ENCODE data around the gene FAM174B.

FAM174B gene

DNA sequence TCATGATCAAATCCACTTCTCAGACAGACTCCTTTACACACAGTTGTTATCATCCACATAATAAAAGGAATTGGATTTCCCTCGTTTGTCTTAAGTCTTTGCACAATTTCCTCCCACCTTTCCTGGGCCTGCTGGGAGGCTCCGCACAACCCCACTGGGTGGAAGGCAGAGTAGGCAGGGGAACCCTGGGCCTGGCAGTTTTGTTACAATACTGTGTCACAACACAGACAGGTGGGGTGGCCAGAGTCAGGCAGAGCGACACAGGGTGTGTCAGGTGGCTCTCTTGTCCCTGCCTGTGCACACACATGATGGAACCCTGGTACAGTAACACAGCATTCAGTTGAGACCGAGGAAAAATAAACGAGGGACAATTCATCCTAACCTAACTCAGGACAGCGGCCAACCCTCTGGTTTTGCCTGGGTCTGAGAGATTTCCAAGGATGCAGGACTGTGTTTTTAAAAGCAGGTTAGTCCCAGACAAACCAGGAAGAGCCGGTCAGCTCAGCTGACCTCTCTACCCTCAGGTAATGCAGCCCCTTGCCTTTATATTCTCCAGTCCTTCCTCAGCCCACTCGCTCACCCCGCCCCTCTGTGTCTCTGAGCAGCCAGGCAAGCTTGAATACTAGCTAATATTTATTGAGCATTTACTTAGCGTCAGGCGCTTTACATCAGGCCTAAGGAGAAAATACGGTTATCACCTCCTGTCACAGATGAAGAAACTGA lies 8.8 kb upstream of the FAM174B start:
- no peak for DNase-seq

DNA sequence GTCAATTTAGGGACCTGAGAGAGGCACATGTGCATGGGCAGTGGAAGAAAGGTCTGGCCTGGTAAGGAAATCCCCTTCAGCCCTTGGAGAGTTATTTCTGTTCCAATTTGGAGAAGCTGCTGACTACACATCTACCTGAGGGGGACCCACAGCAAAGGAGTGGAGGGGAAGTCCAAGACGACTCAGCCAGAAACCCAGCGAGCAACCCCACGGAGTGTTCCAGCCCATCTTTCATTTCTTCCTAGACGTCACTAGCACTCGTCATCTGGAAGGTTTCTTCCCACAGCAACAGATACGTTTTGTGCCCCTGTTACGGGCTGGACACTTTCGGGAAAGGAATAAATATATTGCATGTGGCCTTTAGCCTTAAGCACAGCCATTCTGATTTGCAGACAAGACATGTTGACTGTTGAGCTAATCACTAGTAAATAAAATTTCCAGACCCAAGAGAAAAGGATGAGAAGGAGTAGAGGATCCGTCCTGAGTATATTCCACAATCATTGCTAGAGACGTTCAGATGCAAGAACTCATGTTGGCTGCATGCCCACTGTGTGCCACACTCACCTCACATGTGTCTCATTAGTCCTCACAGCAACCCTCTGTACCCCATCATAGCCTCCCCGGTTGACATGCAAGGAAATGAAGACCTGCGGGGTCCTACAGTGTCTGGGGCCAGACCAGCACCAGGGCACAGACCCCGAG lies 7.8 kb upstream of the FAM174B start:
- DNase-seq: no peak

DNA sequence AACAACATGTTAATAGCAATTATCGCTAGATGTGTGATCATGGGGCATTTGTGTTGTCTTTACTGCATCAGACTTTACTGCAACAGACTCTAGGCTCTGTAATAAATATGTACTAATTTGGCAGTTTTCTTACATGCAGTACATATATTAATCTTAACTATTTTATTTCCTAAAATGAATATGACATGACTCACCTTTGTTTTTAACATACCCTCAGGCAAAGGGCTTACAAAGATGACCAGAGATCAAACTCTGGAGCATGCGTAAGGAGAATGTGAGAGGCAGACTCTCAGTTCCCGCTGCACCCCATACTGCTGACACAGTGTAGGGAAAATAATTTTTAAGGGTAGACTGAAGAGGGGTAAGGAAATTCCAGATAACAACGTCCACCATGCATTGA lies 7.2 kb upstream of the FAM174B start:
- no peak for DNase-seq

DNA sequence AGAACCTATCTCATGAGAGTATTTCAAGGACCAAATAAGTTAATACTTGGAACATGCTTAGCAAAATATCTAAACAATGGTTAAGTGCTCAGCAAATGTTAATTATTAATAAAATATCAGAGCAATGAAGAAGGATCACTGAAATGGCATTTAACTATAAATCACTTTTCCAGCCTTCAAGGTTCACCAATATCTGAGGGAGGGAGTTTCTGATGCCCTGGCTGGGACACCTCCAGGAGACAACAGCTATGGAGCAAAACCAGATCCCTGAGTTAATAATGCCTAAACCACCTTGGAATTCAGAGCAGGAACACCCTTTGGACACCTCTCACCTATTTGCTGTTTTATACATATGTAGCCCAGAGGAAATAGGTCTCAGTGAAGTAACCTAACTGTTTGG lies 6.4 kb upstream of the FAM174B start:
- DNase-seq: no peak

DNA sequence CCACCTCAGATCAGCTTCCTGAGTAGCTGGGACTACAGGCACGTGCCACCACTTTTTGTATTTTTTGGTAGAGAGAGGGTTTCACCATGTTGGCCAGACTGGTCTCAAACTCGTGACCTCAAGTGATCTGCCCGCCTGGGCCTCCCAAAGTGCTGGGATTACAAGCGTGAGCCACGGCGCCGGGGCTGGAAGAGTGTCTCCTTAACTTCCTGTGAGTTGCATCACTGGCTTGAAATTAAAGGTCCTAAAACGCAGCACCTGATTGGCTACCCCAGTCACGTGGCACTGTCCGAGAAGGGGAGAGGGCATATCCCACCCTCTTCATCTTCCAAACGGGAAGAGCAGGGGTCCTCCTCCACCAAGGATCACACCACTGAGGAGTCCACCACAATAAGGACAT lies 5.5 kb upstream of the FAM174B start:
- DNase-seq: no peak

DNA sequence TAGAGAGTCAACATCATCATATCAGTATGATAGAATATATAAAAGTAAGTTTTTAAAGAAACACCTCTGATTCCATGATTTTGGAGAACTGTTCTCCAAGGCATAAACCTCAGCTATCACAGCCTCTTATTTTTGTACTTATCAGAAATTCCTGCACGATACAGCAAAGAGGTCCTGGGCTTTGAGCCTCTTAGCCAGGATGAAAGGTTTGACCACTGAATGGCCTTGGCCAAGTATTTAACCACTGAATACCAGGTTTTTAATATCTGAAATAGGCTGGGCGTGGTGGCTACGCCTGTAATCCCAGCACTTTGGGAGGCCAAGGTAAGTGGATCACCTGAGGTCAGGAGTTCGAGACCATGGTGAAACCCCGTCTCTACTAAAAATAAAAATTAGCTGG lies 1.9 kb upstream of the FAM174B start:
- no peak for DNase-seq

DNA sequence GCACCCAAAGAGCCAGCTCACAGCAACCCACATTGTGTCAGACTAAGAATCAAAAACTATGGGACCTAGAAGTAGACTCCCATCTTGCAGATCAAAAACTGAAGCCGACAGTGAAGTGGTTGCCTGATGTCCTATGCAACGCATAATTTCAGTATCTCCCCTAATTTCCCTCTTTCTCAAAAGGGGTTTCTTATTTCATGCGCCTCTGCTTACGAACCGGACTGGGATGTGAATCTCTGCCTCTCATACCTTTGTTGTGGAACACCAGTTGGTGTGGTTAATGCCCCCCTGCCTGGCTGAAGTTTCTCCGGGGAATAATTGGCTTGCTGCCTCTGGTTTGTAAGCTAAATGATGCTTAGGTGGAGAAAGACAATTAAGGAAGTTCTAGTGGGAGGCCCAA lies 514 bp upstream of the FAM174B start:
- no peak for DNase-seq

DNA sequence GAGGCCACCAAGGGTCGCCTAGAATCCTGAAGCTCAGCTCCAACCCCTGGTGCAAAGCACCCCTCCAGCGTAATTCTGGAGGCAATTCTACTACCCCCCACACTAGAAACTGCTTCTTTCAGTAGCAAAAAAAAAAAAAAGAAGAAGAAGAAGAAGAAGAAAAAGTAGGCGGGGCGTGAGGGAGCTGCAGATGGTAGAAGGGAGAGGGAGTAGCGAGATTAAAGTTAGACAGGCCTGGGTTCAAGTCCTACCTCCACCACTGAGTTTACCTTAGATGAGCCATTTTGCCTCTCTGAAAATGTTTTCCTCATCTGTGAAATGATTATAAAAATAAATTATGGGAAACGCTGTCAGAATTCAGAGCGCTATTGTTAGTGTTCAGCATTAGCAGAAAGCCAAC lies 913 bp downstream of the FAM174B start:
- DNase-seq: no peak

DNA sequence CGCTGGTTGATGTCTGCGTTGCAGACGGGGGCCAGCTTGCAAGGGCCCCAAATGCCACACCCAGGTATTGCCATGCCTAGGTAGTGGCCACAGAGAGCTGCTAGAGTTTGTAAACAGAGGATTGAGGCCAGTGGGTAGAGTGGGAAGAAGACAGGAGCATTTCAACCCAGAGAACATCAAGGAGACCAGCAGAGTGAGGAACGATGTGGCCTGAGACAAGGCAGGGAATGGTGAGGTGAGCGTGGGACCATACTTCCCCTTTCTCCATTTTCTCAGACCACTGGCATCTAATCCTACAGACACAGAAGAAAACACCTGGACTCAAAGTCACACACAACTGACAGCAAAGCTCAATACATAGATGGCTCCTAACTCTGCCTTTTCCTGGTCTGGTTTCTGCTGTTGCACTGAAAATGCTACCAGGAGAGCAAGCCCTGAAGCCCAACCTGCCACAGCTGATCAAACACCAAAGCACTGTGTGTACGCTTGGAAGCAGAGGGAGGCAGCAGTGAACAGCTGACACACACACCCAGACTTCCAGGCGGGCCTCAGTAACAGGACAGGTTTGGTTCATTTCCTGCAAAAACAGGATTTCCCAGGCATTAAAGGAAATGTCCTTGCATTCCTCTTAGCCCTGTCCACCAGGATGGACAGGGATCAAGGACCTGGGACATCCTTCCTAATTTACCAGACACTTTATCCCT lies 1.6 kb downstream of the FAM174B start:
- DNase-seq: no peak

DNA sequence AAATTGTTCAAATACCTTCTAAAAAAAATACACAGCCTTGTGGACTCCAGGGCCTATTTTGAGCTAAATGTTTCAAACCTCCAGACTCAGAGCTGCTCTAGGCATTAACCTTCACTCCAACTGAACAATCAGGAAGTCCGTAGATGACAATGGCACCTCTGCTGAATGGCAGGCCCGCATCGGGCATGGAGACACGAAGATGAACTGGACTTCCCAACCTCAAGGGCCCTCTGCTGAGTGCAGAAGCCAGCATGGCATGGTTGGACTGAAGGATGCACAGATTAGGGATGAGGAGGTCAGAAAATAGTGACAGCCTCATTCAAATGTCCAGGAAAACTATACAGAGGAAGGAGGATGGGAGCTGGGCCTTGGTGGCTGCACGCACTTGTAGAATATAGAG lies 2.2 kb downstream of the FAM174B start:
- DNase-seq: no peak

DNA sequence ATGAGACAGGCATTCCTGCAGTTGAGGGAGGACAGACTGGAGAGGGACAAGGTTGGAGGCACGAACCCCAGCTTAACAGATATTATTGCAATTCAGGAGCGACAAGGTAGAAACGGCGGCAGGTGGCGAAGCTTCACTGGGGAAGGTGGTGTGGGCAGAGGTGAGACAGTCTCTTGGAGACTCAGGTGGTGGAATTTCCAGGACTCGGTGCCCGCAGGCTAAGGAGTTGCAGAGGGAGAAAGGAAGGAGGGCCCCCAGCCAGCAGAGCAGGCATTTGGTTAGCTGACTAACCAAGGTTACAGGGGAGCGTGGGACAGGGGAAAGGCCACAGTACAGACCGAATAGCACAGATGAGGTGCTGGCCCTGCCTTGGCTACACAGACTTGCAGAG lies 3.0 kb downstream of the FAM174B start:
- DNase-seq: no peak

DNA sequence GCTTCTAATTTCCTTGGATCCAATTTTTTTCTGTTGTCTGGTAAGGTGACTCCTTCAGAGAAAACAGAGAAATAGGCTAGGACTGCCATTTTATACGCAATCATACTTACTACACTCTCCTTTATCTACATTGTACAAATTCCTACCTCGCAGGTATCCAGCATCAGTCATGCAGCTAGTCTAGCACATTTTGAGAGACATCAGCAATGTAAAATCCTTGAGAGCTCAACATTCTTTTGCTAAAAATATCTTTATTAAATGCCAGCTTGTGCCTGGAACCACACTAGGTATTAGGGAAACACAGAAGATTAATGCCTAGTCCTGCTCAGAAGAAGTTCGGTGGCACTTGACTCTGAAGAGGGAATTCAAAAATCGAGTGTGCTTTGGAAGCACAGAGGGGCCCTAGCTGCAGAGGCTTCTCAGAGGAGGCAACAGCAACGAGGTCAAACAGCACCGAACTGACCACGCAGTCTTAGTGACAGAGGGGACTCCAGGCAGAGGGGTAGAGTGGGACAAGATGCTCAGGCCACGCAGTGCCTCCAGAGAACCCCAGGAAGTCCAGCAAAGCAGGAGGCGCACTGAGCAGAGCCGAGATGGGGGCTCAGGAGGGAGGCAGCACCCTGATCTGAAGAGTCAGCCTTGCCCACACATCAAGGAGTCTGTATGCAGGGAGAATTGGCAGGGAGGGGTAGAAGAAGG lies 3.5 kb downstream of the FAM174B start:
- no peak for DNase-seq

DNA sequence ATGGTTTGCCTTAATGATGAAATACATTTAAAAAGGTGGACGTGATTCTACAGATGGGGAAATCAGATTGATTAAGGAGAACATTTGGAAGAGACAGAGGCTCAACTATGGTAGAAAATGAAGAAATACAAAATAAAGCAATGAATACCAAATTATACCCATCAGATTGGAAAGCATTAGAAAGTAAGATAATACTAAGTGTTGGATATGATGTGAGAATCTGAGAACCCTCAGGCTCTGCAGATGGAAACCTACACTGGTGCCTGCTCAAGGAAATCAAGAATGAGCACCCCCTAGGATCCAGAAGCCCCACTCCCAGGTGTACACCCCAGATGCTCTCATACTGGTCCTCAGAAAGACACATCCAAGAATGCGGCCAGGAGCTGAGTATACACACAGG lies 4.6 kb downstream of the FAM174B start:
- DNase-seq: no peak

DNA sequence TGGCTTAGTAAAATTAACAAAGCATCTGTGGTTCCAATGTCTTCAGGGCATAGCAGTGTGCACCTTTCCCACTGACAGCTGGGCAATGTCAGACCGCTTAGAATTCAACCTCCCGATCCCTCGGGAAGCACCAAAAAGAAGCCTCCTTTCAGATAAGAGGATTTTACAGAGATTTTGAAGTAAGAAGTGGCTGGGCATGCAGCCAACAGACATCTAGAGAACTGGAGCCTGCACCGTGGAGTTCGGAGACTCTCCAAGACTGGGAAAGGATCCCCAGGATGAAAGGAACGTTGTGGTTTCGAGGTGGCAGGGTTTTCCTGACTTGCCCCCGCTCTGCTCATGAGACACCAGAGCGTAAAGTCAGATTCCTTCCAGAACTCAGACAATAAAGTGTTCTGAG lies 5.3 kb downstream of the FAM174B start:
- no peak for DNase-seq

DNA sequence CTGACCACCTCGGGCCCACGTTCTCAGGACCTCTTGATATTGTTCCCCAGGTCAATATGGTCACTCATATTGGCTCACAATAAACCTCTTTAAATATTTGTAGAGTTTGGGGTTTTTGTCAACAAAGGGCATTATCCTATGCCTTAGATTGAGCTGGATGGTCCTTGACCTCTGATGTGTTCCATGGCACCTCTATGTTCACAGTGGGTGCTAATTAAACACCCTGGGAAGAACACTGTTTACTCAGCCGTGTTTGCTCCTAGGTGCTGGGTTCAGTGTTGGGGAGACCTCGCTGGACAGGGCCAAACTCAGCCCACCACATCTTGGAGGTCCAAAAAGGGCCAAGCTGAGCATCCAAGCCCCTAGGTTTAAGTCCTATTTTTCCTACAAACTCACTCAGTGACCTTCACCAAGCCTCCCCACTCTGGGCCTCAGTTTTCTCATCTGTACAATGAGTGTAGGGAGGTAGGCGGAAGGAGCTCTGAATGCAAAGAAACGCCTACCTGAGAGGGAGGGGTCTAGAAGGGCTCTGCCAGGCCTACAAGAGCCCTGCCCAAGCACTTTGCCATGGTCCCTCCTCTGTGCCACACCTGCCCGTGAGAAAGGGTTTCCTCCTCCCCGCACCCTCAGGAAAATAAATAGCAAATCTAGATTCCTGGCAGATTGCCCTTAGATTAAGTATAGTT lies 7.2 kb downstream of the FAM174B start:
- no peak for DNase-seq

DNA sequence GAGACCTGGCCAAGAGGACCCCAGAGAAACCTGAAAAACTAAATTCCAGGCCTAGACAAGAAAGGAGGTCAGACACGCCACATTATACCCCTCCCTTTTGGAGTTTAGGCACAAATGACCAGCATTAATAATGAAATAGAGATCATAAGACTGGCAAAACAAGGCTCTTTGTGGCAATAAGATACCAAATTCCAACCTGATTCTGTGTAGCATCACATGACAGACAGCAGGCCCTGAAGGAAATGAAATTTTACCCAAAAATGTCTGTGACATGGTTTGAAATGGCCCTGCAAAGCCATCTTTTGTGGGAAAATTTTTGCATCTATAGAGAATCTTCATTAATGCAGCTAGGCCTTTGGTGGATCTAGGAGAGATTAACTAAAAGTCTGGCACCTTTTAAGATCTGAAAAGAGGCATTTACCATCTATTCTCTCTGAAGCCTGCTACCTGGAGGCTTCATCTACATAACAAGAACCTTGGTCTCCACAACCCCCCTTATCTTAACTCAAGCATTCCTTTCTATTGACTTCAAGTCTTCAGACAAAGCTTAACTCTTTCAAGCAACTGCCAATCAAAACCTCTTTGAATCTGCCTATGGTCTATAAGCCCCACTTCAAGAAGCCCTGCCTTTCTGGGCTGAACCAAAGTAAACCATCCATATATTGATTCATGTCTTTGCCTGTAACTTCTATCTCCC lies 8.0 kb downstream of the FAM174B start:
- no peak for DNase-seq

DNA sequence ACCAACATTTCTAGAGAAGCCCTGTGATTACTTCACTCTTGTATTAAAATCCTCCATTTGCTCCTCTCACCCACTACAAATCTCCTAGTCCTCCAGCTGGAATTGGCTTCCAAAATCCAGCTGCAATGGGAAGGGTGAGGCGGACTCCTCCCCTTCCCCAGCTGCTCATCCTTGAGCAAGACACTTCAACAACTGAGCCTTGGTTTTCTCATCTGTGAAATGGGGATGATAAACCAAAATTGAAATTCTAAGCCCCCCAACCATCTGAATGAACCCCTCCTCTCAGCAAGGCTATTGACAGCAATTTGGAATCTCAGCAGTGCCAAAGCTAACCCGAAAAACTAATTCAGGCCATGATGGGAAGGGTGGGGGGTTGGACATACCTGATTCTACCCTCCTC lies 9.4 kb downstream of the FAM174B start:
- no peak for DNase-seq

DNA sequence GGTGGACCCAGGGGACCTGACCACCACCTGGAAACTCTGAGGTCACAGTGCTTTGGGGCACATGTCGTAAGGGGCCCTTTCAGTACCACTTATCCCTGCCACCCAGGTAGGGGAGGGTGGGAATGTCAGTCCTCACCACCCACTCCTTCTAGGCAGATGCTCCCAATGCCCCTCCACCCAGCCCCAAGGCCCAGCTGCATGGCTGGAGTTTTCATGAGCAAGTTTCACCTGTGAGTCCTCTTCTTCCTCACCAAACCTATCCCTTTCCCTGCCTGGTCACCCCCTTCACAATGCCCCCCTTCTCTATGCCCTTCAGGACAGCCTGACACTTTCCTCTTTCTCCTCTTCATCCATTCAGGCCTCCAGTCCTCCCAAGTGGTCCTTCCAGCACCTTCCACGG lies 9.8 kb downstream of the FAM174B start:
- no peak for DNase-seq

DNA sequence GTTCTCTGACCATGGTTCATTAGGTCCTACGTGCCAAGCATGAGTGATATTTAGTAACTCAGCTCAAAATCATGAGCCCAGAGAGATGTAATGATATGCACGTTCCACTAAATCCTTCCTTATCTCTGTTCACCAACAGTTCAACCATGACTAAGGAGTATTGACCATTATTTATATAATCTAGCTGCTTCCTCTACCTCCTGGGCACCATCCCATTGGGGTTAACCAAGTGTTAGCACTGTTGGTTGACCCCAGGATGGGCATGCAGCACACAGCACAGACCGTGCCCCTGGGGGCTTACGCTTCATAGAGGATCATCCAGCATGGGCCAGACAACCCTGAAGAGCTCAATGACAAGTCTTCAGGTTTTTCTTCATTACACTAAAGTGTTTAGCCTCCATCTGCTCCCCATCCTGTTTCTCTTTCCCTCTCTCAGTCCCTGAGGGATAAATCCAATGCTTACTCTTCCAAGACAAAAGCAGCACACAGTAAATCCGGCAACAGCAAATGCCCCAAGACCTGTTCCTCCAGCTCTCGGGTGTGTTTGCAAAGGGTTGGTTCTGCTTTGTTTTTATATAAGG lies 10.4 kb downstream of the FAM174B start:
- no peak for DNase-seq

DNA sequence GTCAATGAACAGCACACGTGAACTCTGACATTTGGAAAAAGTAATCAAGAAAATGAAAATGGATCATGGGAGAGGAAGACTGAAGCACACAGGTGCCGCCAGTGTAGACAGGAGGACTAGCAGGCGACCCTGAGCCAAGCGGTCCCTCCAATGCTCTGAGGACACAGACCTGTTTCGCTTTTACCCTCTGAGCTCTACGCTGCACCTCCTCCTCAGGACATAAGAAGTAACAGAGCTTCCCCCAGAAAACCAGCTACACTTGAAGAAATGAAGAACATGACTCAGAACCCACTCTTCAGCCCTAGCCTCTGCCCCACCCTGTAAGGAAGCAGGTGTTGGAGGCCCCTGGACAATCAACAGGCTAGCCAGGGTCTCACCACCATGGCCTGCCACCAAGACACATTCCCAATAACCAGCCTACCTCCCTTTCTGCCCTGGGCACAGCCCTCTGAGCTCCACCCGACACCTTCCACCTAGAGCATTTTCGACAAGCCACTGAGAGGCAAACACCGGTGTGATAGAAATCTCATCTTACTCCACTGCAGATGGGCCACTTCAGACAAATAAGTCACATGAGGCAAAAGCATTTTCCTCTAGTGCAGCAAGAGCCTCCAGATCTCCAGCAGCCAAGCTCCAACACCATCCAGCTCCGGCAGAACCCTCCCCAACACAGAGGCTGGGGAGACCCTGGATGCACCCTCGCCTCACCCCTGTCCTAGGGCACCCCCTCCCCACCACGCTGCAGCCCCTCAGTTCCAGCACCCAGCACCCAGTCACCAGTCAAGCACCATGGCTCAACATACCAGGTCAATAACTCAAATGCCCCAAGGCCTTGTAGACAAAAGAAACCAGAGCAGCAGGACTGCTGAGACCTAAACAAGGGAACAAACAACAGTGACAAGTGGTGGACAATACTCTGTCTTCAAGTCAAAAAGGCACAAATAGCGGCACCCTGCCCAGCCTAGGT lies 11.4 kb downstream of the FAM174B start:
- DNase-seq: no peak
